Hepatocyte (in vitro differentiated cells): Measurements from ENCODE around the gene SREK1.

Experiments
- EZH2 ChIP-seq: fragments of 200-600 bp; sonication (generic); IDR thresholded peaks from 2 replicates; pipeline ENCODE4 v1.6.1; 2016; ENCODE audit warnings: antibody characterized with exemption, mild to moderate bottlenecking, borderline replicate concordance
- EZH2phosphoT487 ChIP-seq: fragments of 200-600 bp; sonication (generic); IDR thresholded peaks from one replicate; pipeline ENCODE4 v1.6.1; 2018; ENCODE audit warnings: antibody characterized with exemption, mild to moderate bottlenecking, low read depth, moderate library complexity; ENCODE audit not compliant: unreplicated experiment, severe bottlenecking
- TF ChIP-seq, protein P1 (sequence below): fragments of 200-600 bp; sonication (generic); IDR thresholded peaks from 2 replicates; pipeline ENCODE4 v1.5.1; 2016; ENCODE audit warnings: antibody characterized with exemption, mild to moderate bottlenecking; ENCODE audit not compliant: poor library complexity

DNA sequence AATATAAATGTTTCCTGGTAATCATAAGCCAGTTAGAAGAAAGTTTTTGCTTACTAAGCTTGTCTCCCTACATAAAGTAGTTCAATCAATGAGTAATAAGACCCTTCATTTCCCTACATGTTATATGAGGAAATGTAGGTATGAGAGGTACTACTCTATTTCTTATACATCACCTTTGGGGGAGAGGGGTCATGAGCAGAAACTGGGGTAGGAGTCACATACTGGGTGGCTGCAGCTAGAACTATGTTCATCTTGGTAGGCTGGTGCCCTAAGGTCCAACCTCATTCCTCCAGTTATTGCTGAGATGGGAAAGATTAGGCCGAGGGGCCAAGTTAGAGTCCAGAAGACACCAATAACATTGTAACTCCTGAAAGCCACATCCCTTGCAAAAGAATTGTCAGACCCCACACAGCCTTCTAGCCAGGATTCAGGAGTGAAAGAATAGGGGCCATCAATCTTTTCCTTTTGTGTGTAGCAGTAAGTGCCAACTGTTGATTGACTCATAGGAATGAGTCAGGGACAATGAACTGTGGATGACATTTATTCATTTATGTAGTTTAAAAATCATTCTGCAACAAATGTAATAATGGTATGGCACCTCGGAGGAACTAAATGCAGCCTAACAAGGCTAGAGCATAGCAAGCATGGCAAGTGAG lies 21.6 kb upstream of the SREK1 start:
- TF ChIP-seq, protein P1, sequence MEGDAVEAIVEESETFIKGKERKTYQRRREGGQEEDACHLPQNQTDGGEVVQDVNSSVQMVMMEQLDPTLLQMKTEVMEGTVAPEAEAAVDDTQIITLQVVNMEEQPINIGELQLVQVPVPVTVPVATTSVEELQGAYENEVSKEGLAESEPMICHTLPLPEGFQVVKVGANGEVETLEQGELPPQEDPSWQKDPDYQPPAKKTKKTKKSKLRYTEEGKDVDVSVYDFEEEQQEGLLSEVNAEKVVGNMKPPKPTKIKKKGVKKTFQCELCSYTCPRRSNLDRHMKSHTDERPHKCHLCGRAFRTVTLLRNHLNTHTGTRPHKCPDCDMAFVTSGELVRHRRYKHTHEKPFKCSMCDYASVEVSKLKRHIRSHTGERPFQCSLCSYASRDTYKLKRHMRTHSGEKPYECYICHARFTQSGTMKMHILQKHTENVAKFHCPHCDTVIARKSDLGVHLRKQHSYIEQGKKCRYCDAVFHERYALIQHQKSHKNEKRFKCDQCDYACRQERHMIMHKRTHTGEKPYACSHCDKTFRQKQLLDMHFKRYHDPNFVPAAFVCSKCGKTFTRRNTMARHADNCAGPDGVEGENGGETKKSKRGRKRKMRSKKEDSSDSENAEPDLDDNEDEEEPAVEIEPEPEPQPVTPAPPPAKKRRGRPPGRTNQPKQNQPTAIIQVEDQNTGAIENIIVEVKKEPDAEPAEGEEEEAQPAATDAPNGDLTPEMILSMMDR: no peak
- TF ChIP-seq EZH2phosphoT487 (no peak), EZH2 (no peak)
